ENCODE measurements around the gene CRACDL. TPM values are rescaled to one million over a fixed set of nuclear protein-coding genes. Genes with fewer than 3 reads are reported as not detected.
A peak's percentile ranks its signal among the peaks of the same experiment; 100 is the strongest.

The CRACDL gene
- total RNA-seq, 1 donor, result not detected

- Histone ChIP-seq H2AFZ (ENCODE audit: low read length) (no peak overlapping the region), H3K27me3 (ENCODE audit: insufficient read depth, low read length) (peaks cover 3% of the 10 kb centered on the region), H3K27ac (ENCODE audit: low read depth, low read length) (no peak overlapping the region), H3K79me2 (ENCODE audit: insufficient read depth, low read length) (no peaks in the 10 kb centered on the region), H3K36me3 (ENCODE audit: insufficient read depth, low read length) (no peaks in the 10 kb centered on the region), H3K4me1 (ENCODE audit: insufficient read depth, low read length) (peaks cover 5% of the 10 kb centered on the region), H3K4me3 (ENCODE audit: insufficient read depth, low read length) (no peak overlapping the region), H3K4me2 (ENCODE audit: insufficient read depth, low read length) (no peak overlapping the region), H4K20me1 (ENCODE audit: insufficient read depth, low read length) (no peaks in the 10 kb centered on the region), H3K9me3 (ENCODE audit: low read depth, low read length) (no peaks in the 10 kb centered on the region)
- no peak for TF ChIP-seq CTCF (IDR thresholded peaks at IDR 0.05; ENCODE audit: extremely low read depth, low read depth, low read length)
- peak; percentile 32 for DNase-seq (ENCODE audit: insufficient read length, low spot score, missing footprints)
Measured at GRCh38 chr2:98804265-98804650, 131.8 kb downstream of the CRACDL start.

GRCh38 chr2:98803405-98804264 is 132.4 kb downstream of the CRACDL start:
- no peak overlapping the region for H3K4me3 ChIP-seq (ENCODE audit: insufficient read depth, low read length)
- H3K9me3 ChIP-seq (ENCODE audit: low read depth, low read length), result no peaks in the 10 kb centered on the region
- DNase-seq (ENCODE audit: insufficient read length, low spot score, missing footprints), result peak; percentile 32
- H3K79me2 ChIP-seq (ENCODE audit: insufficient read depth, low read length), result no peaks in the 10 kb centered on the region
- no peaks in the 10 kb centered on the region for H4K20me1 ChIP-seq (ENCODE audit: insufficient read depth, low read length)
- TF ChIP-seq CTCF (IDR thresholded peaks at IDR 0.05; ENCODE audit: extremely low read depth, low read depth, low read length), result no peak
- no peaks in the 10 kb centered on the region for H3K36me3 ChIP-seq (ENCODE audit: insufficient read depth, low read length)
- no peak overlapping the region for H3K4me2 ChIP-seq (ENCODE audit: insufficient read depth, low read length)
- H2AFZ ChIP-seq (ENCODE audit: low read length), result no peak overlapping the region
- H3K27me3 ChIP-seq (ENCODE audit: insufficient read depth, low read length), result no peaks in the 10 kb centered on the region
- peaks cover 5% of the 10 kb centered on the region for H3K4me1 ChIP-seq (ENCODE audit: insufficient read depth, low read length)
- H3K27ac ChIP-seq (ENCODE audit: low read depth, low read length), result no peak overlapping the region

GRCh38 chr2:98802344-98802743 is 133.7 kb downstream of the CRACDL start:
- Histone ChIP-seq H3K36me3 (ENCODE audit: insufficient read depth, low read length) (no peaks in the 10 kb centered on the region), H2AFZ (ENCODE audit: low read length) (no peak overlapping the region), H3K4me1 (ENCODE audit: insufficient read depth, low read length) (peaks cover 5% of the 10 kb centered on the region), H3K4me2 (ENCODE audit: insufficient read depth, low read length) (no peak overlapping the region), H3K4me3 (ENCODE audit: insufficient read depth, low read length) (no peak overlapping the region), H3K79me2 (ENCODE audit: insufficient read depth, low read length) (no peaks in the 10 kb centered on the region), H3K27ac (ENCODE audit: low read depth, low read length) (no peak overlapping the region), H4K20me1 (ENCODE audit: insufficient read depth, low read length) (no peaks in the 10 kb centered on the region), H3K9me3 (ENCODE audit: low read depth, low read length) (no peaks in the 10 kb centered on the region), H3K27me3 (ENCODE audit: insufficient read depth, low read length) (no peaks in the 10 kb centered on the region)
- no peak for TF ChIP-seq CTCF (IDR thresholded peaks at IDR 0.05; ENCODE audit: extremely low read depth, low read depth, low read length)
- DNase-seq (ENCODE audit: insufficient read length, low spot score, missing footprints), result no peak

GRCh38 chr2:98801921-98802321 is 134.1 kb downstream of the CRACDL start:
- Histone ChIP-seq H3K27ac (ENCODE audit: low read depth, low read length) (no peak overlapping the region), H4K20me1 (ENCODE audit: insufficient read depth, low read length) (no peaks in the 10 kb centered on the region), H3K4me1 (ENCODE audit: insufficient read depth, low read length) (peaks cover 5% of the 10 kb centered on the region), H3K4me3 (ENCODE audit: insufficient read depth, low read length) (no peak overlapping the region), H3K36me3 (ENCODE audit: insufficient read depth, low read length) (no peaks in the 10 kb centered on the region), H3K79me2 (ENCODE audit: insufficient read depth, low read length) (no peaks in the 10 kb centered on the region), H3K27me3 (ENCODE audit: insufficient read depth, low read length) (no peaks in the 10 kb centered on the region), H3K4me2 (ENCODE audit: insufficient read depth, low read length) (no peak overlapping the region), H3K9me3 (ENCODE audit: low read depth, low read length) (no peaks in the 10 kb centered on the region), H2AFZ (ENCODE audit: low read length) (no peak overlapping the region)
- no peak for TF ChIP-seq CTCF (IDR thresholded peaks at IDR 0.05; ENCODE audit: extremely low read depth, low read depth, low read length)
- no peak for DNase-seq (ENCODE audit: insufficient read length, low spot score, missing footprints)

Measured in osteoblast (primary cell).